Testis (tissue), 2 donors: ENCODE data around the gene DPF3.

ENCODE experiments used
- CTCF ChIP-seq, 3 experiments: fragments of 450-650 bp in 2 of 3; fragments of 200-600 bp in 1 of 3; sonication (generic) in 1 of 3; IDR thresholded peaks; one replicate each; pipeline ENCODE4 v1.5.1; 2016 to 2019; ENCODE audit warnings: antibody characterized with exemption in 3 of 3, mild to moderate bottlenecking in 2 of 3, moderate library complexity in 1 of 3
- POLR2A ChIP-seq: fragments of 450-650 bp; IDR thresholded peaks from one replicate; pipeline ENCODE4 v1.6.1; 2017; ENCODE audit warnings: antibody characterized with exemption, mild to moderate bottlenecking, moderate library complexity

DNA sequence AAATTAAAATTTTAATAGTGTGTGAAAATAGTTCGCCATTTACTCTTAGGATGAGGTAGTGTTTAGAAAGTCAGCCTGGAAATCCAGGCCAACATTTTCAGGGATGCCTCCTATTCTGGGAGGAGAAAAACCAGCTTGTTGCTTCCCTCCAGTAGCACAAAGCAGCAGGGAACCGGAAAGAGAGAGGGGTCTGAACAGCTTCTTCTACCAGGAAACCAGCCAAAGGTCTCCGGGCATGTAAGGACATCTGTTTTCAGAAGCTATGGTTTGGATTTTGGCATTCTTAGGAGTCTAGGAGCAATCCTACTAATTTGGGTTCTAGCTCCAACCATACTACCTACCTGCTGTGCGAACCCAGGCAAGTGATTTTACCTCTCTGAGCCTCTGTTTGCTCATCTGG, 85.3 kb downstream of the DPF3 start:
- no peak for TF ChIP-seq CTCF (IDR thresholded peaks at IDR 0.05)
- no peak for TF ChIP-seq POLR2A
